ENCODE results near the gene LNP1. TPM values are rescaled to one million over a fixed set of nuclear protein-coding genes. Genes with fewer than 3 reads are reported as not detected.

LNP1 gene
- total and polyA plus RNA-seq, 10 of the 15 experiments (the other 5 are each of a cell fraction or from before 2014, with no cell fraction given) = 2.1 to 4.2 (median 2.7) TPM

DNA sequence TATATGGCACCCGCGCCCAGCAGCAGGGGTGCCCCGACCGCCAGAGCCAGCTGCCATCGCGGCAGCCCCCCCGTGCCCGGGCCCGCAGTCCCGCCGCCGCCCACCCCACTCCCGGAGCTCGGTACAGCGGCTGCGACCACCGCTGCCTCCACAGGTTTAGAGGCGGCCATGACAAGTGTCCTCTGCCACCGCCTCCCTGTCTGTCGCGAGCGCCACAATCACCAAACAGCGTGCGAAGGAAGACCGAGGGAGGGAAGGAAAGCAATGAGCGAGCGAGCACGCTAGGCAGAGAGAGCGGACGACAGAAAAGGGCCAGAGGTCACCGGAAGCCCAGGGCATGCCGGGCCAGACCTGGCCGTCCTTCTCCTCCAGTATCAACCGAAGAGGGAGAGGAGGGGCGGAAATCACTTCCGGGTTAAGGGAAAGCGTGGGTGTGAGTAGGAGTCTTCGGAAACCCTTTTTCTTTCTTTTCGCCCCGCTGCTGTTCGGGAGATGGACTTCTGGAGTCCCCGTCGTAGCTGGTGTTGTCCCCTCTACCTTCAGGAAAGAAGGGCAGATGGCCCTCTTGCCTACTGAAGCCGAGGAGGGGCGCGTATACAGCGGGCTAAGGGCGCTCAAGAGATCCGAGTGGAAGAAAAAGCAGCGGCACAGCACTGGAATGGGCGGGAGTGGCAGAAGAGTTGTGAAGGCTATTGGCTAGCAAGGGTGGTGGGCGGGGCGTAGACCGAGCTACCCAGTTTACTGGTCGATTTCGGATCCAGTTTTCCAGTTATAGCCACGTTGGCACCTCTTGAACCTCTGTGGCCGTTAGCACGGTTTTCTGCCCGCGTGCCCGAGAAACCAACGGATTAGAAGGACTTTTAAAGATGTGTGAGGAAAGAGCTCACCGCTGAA, at the start of gene LNP1, which contains the start of gene TOMM70 (continued):
- TF ChIP-seq RBBP5 (conservative IDR thresholded peaks at IDR 0.05) (peak; percentile 52; the same call in 1 of the 2 replicates), ATF7 (IDR thresholded peaks at IDR 0.05; ENCODE audit: low read depth) (peak; percentile 66), CHD1 (IDR thresholded peaks at IDR 0.05; ENCODE audit: low read depth, low read length) (no peak), IKZF1 (conservative IDR thresholded peaks at IDR 0.05) (peak; percentile 88), CREM (IDR thresholded peaks at IDR 0.05; ENCODE audit: low read depth) (peak; percentile 52; the same call in 1 of the 2 replicates), KDM1A (IDR thresholded peaks at IDR 0.05; ENCODE audit: borderline replicate concordance) (no peak), WRNIP1 (IDR thresholded peaks at IDR 0.05; ENCODE audit: borderline replicate concordance, low read depth, low read length) (no peak), JUNB (IDR thresholded peaks at IDR 0.05) (no peak), IKZF2 (IDR thresholded peaks at IDR 0.05) (peak; percentile 58 to 72; a peak in 2 of 4 replicates), SREBF2 (IDR thresholded peaks at IDR 0.05; ENCODE audit: low read length) (no peak), JUND (IDR thresholded peaks at IDR 0.05; ENCODE audit: low read depth, low read length) (no peak), SUZ12 (IDR thresholded peaks at IDR 0.05; ENCODE audit: unreplicated experiment) (no peak), ZZZ3 (IDR thresholded peaks at IDR 0.05; ENCODE audit: control insufficient read depth, insufficient read length, low read depth) (no peak), NBN (IDR thresholded peaks at IDR 0.05) (peak; percentile 94; the same call in 1 of the 2 replicates), FOXM1 (IDR thresholded peaks at IDR 0.05; ENCODE audit: low read depth, low read length) (no peak), ZNF274 (IDR thresholded peaks at IDR 0.05; ENCODE audit: insufficient read depth, insufficient read length) (no peak)
- TF ChIP-seq, protein P1, sequence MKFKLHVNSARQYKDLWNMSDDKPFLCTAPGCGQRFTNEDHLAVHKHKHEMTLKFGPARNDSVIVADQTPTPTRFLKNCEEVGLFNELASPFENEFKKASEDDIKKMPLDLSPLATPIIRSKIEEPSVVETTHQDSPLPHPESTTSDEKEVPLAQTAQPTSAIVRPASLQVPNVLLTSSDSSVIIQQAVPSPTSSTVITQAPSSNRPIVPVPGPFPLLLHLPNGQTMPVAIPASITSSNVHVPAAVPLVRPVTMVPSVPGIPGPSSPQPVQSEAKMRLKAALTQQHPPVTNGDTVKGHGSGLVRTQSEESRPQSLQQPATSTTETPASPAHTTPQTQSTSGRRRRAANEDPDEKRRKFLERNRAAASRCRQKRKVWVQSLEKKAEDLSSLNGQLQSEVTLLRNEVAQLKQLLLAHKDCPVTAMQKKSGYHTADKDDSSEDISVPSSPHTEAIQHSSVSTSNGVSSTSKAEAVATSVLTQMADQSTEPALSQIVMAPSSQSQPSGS (IDR thresholded peaks at IDR 0.05; ENCODE audit: low read length) = no peak
- TF ChIP-seq, protein P2, sequence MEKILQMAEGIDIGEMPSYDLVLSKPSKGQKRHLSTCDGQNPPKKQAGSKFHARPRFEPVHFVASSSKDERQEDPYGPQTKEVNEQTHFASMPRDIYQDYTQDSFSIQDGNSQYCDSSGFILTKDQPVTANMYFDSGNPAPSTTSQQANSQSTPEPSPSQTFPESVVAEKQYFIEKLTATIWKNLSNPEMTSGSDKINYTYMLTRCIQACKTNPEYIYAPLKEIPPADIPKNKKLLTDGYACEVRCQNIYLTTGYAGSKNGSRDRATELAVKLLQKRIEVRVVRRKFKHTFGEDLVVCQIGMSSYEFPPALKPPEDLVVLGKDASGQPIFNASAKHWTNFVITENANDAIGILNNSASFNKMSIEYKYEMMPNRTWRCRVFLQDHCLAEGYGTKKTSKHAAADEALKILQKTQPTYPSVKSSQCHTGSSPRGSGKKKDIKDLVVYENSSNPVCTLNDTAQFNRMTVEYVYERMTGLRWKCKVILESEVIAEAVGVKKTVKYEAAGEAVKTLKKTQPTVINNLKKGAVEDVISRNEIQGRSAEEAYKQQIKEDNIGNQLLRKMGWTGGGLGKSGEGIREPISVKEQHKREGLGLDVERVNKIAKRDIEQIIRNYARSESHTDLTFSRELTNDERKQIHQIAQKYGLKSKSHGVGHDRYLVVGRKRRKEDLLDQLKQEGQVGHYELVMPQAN (conservative IDR thresholded peaks at IDR 0.05) = peak; percentile 62
- TF ChIP-seq, protein P3, sequence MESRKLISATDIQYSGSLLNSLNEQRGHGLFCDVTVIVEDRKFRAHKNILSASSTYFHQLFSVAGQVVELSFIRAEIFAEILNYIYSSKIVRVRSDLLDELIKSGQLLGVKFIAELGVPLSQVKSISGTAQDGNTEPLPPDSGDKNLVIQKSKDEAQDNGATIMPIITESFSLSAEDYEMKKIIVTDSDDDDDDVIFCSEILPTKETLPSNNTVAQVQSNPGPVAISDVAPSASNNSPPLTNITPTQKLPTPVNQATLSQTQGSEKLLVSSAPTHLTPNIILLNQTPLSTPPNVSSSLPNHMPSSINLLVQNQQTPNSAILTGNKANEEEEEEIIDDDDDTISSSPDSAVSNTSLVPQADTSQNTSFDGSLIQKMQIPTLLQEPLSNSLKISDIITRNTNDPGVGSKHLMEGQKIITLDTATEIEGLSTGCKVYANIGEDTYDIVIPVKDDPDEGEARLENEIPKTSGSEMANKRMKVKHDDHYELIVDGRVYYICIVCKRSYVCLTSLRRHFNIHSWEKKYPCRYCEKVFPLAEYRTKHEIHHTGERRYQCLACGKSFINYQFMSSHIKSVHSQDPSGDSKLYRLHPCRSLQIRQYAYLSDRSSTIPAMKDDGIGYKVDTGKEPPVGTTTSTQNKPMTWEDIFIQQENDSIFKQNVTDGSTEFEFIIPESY (IDR thresholded peaks at IDR 0.05) = no peak
- TF ChIP-seq, protein P4, sequence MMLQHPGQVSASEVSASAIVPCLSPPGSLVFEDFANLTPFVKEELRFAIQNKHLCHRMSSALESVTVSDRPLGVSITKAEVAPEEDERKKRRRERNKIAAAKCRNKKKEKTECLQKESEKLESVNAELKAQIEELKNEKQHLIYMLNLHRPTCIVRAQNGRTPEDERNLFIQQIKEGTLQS (IDR thresholded peaks at IDR 0.05; ENCODE audit: borderline replicate concordance, extremely low read depth, low read depth, low read length) = no peak
- TF ChIP-seq, protein P5, sequence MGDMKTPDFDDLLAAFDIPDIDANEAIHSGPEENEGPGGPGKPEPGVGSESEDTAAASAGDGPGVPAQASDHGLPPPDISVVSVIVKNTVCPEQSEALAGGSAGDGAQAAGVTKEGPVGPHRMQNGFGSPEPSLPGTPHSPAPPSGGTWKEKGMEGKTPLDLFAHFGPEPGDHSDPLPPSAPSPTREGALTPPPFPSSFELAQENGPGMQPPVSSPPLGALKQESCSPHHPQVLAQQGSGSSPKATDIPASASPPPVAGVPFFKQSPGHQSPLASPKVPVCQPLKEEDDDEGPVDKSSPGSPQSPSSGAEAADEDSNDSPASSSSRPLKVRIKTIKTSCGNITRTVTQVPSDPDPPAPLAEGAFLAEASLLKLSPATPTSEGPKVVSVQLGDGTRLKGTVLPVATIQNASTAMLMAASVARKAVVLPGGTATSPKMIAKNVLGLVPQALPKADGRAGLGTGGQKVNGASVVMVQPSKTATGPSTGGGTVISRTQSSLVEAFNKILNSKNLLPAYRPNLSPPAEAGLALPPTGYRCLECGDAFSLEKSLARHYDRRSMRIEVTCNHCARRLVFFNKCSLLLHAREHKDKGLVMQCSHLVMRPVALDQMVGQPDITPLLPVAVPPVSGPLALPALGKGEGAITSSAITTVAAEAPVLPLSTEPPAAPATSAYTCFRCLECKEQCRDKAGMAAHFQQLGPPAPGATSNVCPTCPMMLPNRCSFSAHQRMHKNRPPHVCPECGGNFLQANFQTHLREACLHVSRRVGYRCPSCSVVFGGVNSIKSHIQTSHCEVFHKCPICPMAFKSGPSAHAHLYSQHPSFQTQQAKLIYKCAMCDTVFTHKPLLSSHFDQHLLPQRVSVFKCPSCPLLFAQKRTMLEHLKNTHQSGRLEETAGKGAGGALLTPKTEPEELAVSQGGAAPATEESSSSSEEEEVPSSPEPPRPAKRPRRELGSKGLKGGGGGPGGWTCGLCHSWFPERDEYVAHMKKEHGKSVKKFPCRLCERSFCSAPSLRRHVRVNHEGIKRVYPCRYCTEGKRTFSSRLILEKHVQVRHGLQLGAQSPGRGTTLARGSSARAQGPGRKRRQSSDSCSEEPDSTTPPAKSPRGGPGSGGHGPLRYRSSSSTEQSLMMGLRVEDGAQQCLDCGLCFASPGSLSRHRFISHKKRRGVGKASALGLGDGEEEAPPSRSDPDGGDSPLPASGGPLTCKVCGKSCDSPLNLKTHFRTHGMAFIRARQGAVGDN (IDR thresholded peaks at IDR 0.05) = peak; percentile 96
